Stimulated activated CD8-positive, alpha-beta memory T cell treated with anti-CD3 and anti-CD28 coated beads, Interleukin-15, amount 100 ng/mL, for 24 hours (primary cell): Measurements from ENCODE around the gene LDLRAD4.
"Not testable (repeated sequence)": the region's sequence is repeated elsewhere in the genome, so short reads cannot be mapped to it uniquely, and the experiment has no call there.

Source experiments
- DNase-seq: peaks from one replicate; pipeline ENCODE4 v3.0.0-alpha.2; 2020; ENCODE audit warnings: low read depth

Gene LDLRAD4

GRCh38 chr18:13638719-13639595 lies 420.4 kb downstream of the LDLRAD4 start:
- DNase-seq, result no peak

GRCh38 chr18:13640266-13640860 lies 421.8 kb downstream of the LDLRAD4 start:
- DNase-seq, result no peak

- DNase-seq, result no peak
Measured at GRCh38 chr18:13641551-13642439, 423.2 kb downstream of the LDLRAD4 start.

DNA sequence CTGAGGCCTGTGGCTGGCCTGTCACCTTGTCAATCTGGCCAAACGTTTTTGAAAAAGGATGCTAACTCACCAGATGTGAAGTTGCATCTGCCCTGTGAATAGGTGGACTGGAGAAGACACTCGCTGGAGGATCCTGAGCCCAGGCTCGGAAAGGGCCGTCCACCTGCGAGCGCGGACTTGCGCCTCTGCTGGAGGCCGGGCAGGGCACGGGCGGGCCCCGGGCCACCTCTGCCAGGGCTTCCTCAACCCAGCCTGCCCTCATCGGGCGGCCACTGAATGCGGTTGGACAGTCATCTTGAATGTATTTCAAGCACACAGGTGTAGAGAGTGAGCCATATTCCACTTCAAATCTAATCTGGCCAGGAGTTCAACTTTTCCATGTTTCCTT lies 423.9 kb downstream of the LDLRAD4 start:
- no peak for DNase-seq

DNA sequence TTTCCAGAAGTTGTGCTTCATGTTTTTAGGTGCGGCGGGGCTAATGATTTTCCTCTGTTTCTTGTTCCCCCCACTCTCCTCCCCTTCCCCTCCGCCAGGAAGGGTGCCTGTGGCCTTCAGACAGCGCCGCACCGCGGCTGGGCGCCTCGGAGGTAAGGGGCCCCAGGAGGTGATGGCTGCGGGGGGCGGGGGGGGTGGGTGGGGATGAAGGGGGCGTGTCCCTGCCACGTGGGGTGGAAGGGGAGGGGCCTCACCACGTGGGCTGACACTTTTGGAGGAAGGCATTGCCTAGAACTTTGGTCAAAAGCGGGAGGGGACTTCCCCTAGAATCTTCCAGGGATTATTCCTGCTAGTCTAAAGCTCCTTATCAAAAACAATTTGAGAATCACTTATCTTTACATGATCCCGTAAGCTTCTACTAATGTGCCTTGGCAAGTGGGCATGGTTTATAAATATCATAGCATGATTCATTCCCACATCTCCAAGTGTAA lies 424.7 kb downstream of the LDLRAD4 start:
- no peak for DNase-seq

- no peak for DNase-seq
Measured at GRCh38 chr18:13645093-13645492, 426.5 kb downstream of the LDLRAD4 start.

GRCh38 chr18:13646633-13647032 lies 428.1 kb downstream of the LDLRAD4 start:
- DNase-seq, result no peak

DNA sequence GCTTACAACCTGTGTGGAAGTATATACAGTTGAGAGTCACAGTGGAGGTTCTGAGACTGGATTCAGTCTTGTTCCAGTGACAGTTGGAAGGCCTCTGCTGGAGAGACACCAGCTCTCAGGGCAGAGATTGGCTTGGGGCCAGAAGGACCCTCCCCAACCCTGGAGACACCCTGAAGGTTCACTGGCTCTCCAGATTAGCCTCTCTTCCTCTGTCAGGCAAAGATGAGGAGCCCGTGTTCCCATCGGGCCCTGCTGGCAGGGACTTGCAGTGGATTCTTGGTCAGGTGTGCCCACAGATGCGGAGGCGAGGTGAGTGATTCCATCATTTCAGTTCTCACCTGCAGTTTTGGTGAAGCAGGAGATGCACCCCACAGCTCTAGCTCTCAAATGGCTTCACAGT lies 429.2 kb downstream of the LDLRAD4 start:
- DNase-seq, result no peak

- DNase-seq, result no peak
Measured at GRCh38 chr18:13649397-13650390, 431.1 kb downstream of the LDLRAD4 start.

GRCh38 chr18:13653746-13654433 lies 435.3 kb downstream of the LDLRAD4 start:
- no peak for DNase-seq

DNA sequence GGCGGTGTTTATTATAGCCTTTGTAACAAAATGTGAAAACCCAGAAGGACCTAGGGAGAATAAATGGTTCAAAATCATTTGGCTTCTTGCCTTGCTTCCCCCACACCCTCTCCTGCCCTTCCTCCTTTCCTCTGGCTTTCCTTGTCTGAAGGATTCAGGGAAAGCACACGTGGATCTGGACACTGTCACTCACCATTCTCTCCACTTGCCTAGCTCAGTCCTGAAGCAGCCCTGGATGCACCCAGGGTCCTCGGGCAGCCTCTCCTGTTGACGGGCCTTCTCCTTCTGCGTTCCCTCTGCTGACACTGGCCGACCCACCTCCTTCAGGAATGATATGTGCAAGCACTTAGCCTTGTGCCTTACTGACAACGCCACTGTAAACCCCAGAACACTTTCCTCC lies 439.4 kb downstream of the LDLRAD4 start:
- DNase-seq, result no peak

DNA sequence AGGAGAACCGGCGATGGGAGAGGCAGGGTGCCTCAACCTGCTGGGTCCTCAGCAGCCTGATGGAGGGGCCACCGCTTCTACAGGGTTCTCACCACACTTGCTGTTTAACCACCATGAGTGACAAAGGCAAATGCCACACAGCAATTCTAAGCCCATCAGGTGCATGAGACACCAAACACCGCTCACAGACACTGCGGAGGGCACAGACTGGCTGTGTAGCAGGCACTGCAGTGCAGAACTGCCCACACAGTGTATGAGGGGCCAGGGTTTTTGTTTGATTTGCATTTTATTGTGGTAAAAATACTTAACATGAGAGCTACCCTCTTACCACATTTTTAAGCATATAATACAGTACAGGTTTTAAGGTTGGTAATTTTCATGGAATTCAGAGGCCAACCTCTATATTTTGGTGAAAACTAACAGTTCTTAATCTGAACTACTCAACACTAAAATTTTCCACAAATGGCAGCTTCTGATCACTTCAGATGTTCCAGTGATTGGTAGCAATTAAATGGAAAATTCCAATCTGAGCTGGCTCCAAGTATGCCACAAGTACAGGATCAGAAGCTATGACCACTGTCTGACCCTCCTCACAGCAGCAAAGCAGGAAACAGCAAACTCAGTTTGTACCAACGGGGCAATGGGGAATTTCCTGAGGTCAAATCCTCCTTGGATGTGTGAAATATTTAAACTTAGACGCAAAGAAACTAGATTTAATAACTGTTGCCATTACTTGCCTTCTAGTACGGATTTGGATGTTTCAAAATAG lies 440.1 kb downstream of the LDLRAD4 start:
- no peak for DNase-seq

- no peak for DNase-seq
Measured at GRCh38 chr18:13660510-13660909, 441.9 kb downstream of the LDLRAD4 start.

DNA sequence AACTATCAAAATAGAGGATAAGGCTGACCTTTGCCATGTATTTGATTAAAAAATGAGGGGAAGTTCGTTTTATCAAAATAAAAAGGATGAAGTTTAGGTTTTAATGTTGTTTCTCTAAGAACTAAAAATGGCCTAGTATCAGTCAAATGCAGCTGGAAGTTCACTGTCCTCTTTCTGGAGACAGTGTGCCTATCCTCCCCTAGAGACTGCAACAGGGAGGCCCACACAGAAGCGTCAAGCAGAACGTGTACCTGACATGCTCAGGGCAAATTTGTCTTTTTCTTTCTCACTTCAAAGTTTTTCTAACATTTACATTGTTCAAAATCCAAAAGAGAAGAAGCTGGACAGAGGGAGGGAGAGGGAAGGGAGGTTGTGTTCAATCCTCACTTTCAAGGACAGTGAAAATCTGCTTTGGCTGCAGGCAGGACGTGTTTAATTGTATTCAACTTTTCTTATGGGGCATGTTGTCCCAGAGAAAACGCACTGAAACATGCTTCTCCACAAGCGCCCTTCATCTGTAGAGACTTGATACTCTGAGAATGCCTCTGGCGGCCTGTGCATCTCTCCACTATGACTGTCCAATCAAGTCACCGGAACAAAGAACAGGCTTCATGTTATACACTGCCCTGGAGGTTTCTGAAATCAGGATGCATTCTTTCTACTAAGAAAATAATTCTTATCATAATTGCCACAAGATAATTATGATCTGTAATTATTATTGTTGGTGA lies 442.7 kb downstream of the LDLRAD4 start:
- DNase-seq, result no peak

DNA sequence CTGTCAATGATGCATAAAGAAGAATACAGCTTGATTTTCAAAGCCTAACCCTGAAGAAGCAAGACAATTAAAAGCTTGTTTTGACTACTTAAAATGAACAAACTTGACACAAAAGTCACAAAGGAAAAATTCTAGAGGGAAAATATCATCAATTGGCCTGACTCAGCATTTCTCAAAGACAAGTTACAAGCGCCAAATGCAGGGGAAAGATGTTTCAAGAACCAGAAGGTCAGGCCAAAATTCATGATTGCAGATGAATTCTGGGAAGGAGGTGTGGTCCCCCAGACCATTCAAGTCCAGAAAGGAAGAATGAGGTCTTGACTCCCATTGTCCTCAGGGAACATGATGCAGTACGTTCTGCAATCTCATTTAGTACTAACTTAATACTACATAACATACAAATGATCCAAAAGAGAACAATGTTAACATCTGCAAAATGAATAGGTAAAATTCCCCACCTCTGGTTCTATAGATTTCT lies 443.3 kb downstream of the LDLRAD4 start:
- no peak for DNase-seq

- DNase-seq, result no peak
Measured at GRCh38 chr18:13672657-13673056, 454.1 kb downstream of the LDLRAD4 start.

- no peak for DNase-seq
Measured at GRCh38 chr18:13676471-13676870, 457.9 kb downstream of the LDLRAD4 start.

- not testable (repeated sequence) for DNase-seq
Measured at GRCh38 chr18:13677350-13677749, 458.8 kb downstream of the LDLRAD4 start.

DNA sequence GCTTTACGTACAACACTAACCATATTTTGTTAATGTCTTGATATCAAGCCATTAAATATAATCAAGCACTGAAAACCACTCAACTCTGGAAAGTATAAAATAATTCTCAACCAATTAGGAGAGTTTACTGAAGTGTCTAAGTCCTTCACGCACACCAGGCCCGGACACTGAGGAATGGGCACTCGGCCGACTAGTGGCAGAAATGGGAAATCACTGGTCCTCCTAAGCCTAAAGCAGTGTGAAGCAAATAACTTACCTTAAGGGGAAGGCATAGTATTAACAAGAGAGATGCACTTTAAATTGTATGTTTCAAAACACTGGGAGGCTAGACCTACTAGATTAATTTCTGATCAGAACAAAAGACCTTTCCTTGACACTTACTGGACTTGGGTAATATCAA lies 462.1 kb downstream of the LDLRAD4 start:
- no peak for DNase-seq
